ENCODE data around the gene NRXN3. TPM values are rescaled to one million over a fixed set of nuclear protein-coding genes. Genes with fewer than 3 reads are reported as not detected.

The NRXN3 gene
- total and polyA plus RNA-seq, 5 donors from 2014 or later, result not detected

- Mint-ChIP-seq H3K9me3 (peaks cover 0 to 4% (median 2%) of the 10 kb centered on the region in 7 donors), H3K36me3 (no peaks in the 10 kb centered on the region), H3K4me1 (no peaks in the 10 kb centered on the region), H3K27me3 (no peaks in the 10 kb centered on the region), H3K27ac (no peak overlapping the region), H3K4me3 (no peak overlapping the region)
- ATAC-seq (ENCODE audit: low read depth in 2 of 2), result no peak
- Histone ChIP-seq H3K36me3 (ENCODE audit: control insufficient read depth, insufficient read depth, low read length) (no peaks in the 10 kb centered on the region), H3K27me3 (ENCODE audit: control insufficient read depth, insufficient read depth, low read length) (no peaks in the 10 kb centered on the region), H3K9me3 (ENCODE audit: control insufficient read depth in 2 of 2, low read length in 2 of 2) (no peaks in the 10 kb centered on the region), H3K4me3 (ENCODE audit: low read depth, low read length) (no peak overlapping the region), H3K4me1 (ENCODE audit: control insufficient read depth, insufficient read depth, low read length, poor library complexity, severe bottlenecking) (no peaks in the 10 kb centered on the region), H3K27ac (ENCODE audit: insufficient read depth, low read length, poor library complexity, severe bottlenecking) (no peak overlapping the region)
- DNase-seq, result no peak
Observed at GRCh38 chr14:79680087-79680486, 1509.9 kb downstream of the NRXN3 start.

GRCh38 chr14:79686196-79686595 is 1516.0 kb downstream of the NRXN3 start:
- peaks cover 0 to 20% (median 1%) of the 10 kb centered on the region in 7 donors for H3K9me3 Mint-ChIP-seq
- no peaks in the 10 kb centered on the region for H3K36me3 ChIP-seq (ENCODE audit: control insufficient read depth, insufficient read depth, low read length)
- no peak overlapping the region for H3K4me3 Mint-ChIP-seq
- no peaks in the 10 kb centered on the region for H3K27me3 Mint-ChIP-seq
- no peaks in the 10 kb centered on the region for H3K4me1 ChIP-seq (ENCODE audit: control insufficient read depth, insufficient read depth, low read length, poor library complexity, severe bottlenecking)
- H3K4me3 ChIP-seq (ENCODE audit: low read depth, low read length), result no peak overlapping the region
- H3K9me3 ChIP-seq (ENCODE audit: control insufficient read depth in 2 of 2, low read length in 2 of 2), result no peaks in the 10 kb centered on the region
- H3K27ac Mint-ChIP-seq, result no peak overlapping the region
- H3K36me3 Mint-ChIP-seq, result no peaks in the 10 kb centered on the region
- DNase-seq (no peak), ATAC-seq (ENCODE audit: low read depth in 2 of 2) (no peak)
- H3K27me3 ChIP-seq (ENCODE audit: control insufficient read depth, insufficient read depth, low read length), result no peaks in the 10 kb centered on the region
- H3K4me1 Mint-ChIP-seq, result no peaks in the 10 kb centered on the region
- H3K27ac ChIP-seq (ENCODE audit: insufficient read depth, low read length, poor library complexity, severe bottlenecking), result no peak overlapping the region

GRCh38 chr14:79690960-79691359 is 1520.8 kb downstream of the NRXN3 start:
- Mint-ChIP-seq H3K4me3 (no peak overlapping the region), H3K27ac (no peak overlapping the region), H3K4me1 (no peaks in the 10 kb centered on the region), H3K36me3 (no peaks in the 10 kb centered on the region), H3K27me3 (no peaks in the 10 kb centered on the region), H3K9me3 (peaks cover 0 to 13% (median 2%) of the 10 kb centered on the region in 7 donors)
- H3K9me3 ChIP-seq (ENCODE audit: control insufficient read depth in 2 of 2, low read length in 2 of 2), result no peaks in the 10 kb centered on the region
- no peak for ATAC-seq (ENCODE audit: low read depth in 2 of 2)
- no peak overlapping the region for H3K4me3 ChIP-seq (ENCODE audit: low read depth, low read length)
- no peaks in the 10 kb centered on the region for H3K27me3 ChIP-seq (ENCODE audit: control insufficient read depth, insufficient read depth, low read length)
- no peak for DNase-seq
- no peaks in the 10 kb centered on the region for H3K36me3 ChIP-seq (ENCODE audit: control insufficient read depth, insufficient read depth, low read length)
- H3K27ac ChIP-seq (ENCODE audit: insufficient read depth, low read length, poor library complexity, severe bottlenecking), result no peak overlapping the region
- no peaks in the 10 kb centered on the region for H3K4me1 ChIP-seq (ENCODE audit: control insufficient read depth, insufficient read depth, low read length, poor library complexity, severe bottlenecking)

- no peaks in the 10 kb centered on the region for H3K36me3 Mint-ChIP-seq
- H3K4me3 Mint-ChIP-seq, result no peak overlapping the region
- H3K4me1 ChIP-seq (ENCODE audit: control insufficient read depth, insufficient read depth, low read length, poor library complexity, severe bottlenecking), result no peaks in the 10 kb centered on the region
- H3K27me3 Mint-ChIP-seq, result no peaks in the 10 kb centered on the region
- no peaks in the 10 kb centered on the region for H3K4me1 Mint-ChIP-seq
- H3K27ac ChIP-seq (ENCODE audit: insufficient read depth, low read length, poor library complexity, severe bottlenecking), result no peak overlapping the region
- ATAC-seq (ENCODE audit: low read depth in 2 of 2) (no peak), DNase-seq (no peak)
- H3K36me3 ChIP-seq (ENCODE audit: control insufficient read depth, insufficient read depth, low read length), result no peaks in the 10 kb centered on the region
- H3K27me3 ChIP-seq (ENCODE audit: control insufficient read depth, insufficient read depth, low read length), result no peaks in the 10 kb centered on the region
- H3K4me3 ChIP-seq (ENCODE audit: low read depth, low read length), result no peak overlapping the region
- no peak overlapping the region for H3K27ac Mint-ChIP-seq
- peaks cover 0 to 8% (median 2%) of the 10 kb centered on the region in 7 donors for H3K9me3 Mint-ChIP-seq
- H3K9me3 ChIP-seq (ENCODE audit: control insufficient read depth in 2 of 2, low read length in 2 of 2), result no peaks in the 10 kb centered on the region
Observed at GRCh38 chr14:79693935-79694334, 1523.8 kb downstream of the NRXN3 start.

- Mint-ChIP-seq H3K27ac (no peak overlapping the region), H3K27me3 (no peaks in the 10 kb centered on the region), H3K4me3 (no peak overlapping the region), H3K4me1 (no peaks in the 10 kb centered on the region), H3K36me3 (no peaks in the 10 kb centered on the region), H3K9me3 (peaks cover 0 to 12% (median 6%) of the 10 kb centered on the region in 7 donors)
- Histone ChIP-seq H3K27me3 (ENCODE audit: control insufficient read depth, insufficient read depth, low read length) (no peaks in the 10 kb centered on the region), H3K36me3 (ENCODE audit: control insufficient read depth, insufficient read depth, low read length) (no peaks in the 10 kb centered on the region), H3K27ac (ENCODE audit: insufficient read depth, low read length, poor library complexity, severe bottlenecking) (no peak overlapping the region), H3K4me1 (ENCODE audit: control insufficient read depth, insufficient read depth, low read length, poor library complexity, severe bottlenecking) (no peaks in the 10 kb centered on the region), H3K9me3 (ENCODE audit: control insufficient read depth in 2 of 2, low read length in 2 of 2) (no peaks in the 10 kb centered on the region), H3K4me3 (ENCODE audit: low read depth, low read length) (no peak overlapping the region)
- no peak for DNase-seq
- ATAC-seq (ENCODE audit: low read depth in 2 of 2), result no peak
Observed at GRCh38 chr14:79695307-79695706, 1525.1 kb downstream of the NRXN3 start.

- Histone ChIP-seq H3K27ac (ENCODE audit: insufficient read depth, low read length, poor library complexity, severe bottlenecking) (no peak overlapping the region), H3K36me3 (ENCODE audit: control insufficient read depth, insufficient read depth, low read length) (no peaks in the 10 kb centered on the region), H3K4me1 (ENCODE audit: control insufficient read depth, insufficient read depth, low read length, poor library complexity, severe bottlenecking) (no peaks in the 10 kb centered on the region), H3K9me3 (ENCODE audit: control insufficient read depth in 2 of 2, low read length in 2 of 2) (no peaks in the 10 kb centered on the region), H3K4me3 (ENCODE audit: low read depth, low read length) (no peak overlapping the region), H3K27me3 (ENCODE audit: control insufficient read depth, insufficient read depth, low read length) (no peaks in the 10 kb centered on the region)
- peaks cover 0 to 12% (median 6%) of the 10 kb centered on the region in 7 donors for H3K9me3 Mint-ChIP-seq
- DNase-seq (no peak), ATAC-seq (ENCODE audit: low read depth in 2 of 2) (no peak)
- no peak overlapping the region for H3K27ac Mint-ChIP-seq
- no peak overlapping the region for H3K4me3 Mint-ChIP-seq
- H3K27me3 Mint-ChIP-seq, result no peaks in the 10 kb centered on the region
- no peaks in the 10 kb centered on the region for H3K36me3 Mint-ChIP-seq
- no peaks in the 10 kb centered on the region for H3K4me1 Mint-ChIP-seq
Observed at GRCh38 chr14:79698298-79698711, 1528.1 kb downstream of the NRXN3 start.

GRCh38 chr14:79699206-79699605 is 1529.0 kb downstream of the NRXN3 start:
- Histone ChIP-seq H3K4me1 (ENCODE audit: control insufficient read depth, insufficient read depth, low read length, poor library complexity, severe bottlenecking) (no peaks in the 10 kb centered on the region), H3K27me3 (ENCODE audit: control insufficient read depth, insufficient read depth, low read length) (no peaks in the 10 kb centered on the region), H3K36me3 (ENCODE audit: control insufficient read depth, insufficient read depth, low read length) (no peaks in the 10 kb centered on the region), H3K27ac (ENCODE audit: insufficient read depth, low read length, poor library complexity, severe bottlenecking) (no peak overlapping the region), H3K9me3 (ENCODE audit: control insufficient read depth in 2 of 2, low read length in 2 of 2) (no peaks in the 10 kb centered on the region), H3K4me3 (ENCODE audit: low read depth, low read length) (no peak overlapping the region)
- peaks cover 0 to 12% (median 6%) of the 10 kb centered on the region in 7 donors for H3K9me3 Mint-ChIP-seq
- no peaks in the 10 kb centered on the region for H3K4me1 Mint-ChIP-seq
- no peaks in the 10 kb centered on the region for H3K27me3 Mint-ChIP-seq
- DNase-seq (no peak), ATAC-seq (ENCODE audit: low read depth in 2 of 2) (no peak)
- no peak overlapping the region for H3K4me3 Mint-ChIP-seq
- H3K27ac Mint-ChIP-seq, result no peak overlapping the region
- no peaks in the 10 kb centered on the region for H3K36me3 Mint-ChIP-seq

GRCh38 chr14:79701371-79701770 is 1531.2 kb downstream of the NRXN3 start:
- Mint-ChIP-seq H3K4me3 (no peak overlapping the region), H3K36me3 (no peaks in the 10 kb centered on the region), H3K4me1 (no peaks in the 10 kb centered on the region), H3K9me3 (peaks cover 0 to 12% (median 4%) of the 10 kb centered on the region in 7 donors), H3K27ac (no peak overlapping the region), H3K27me3 (no peaks in the 10 kb centered on the region)
- ATAC-seq (ENCODE audit: low read depth in 2 of 2), result no peak
- Histone ChIP-seq H3K27me3 (ENCODE audit: control insufficient read depth, insufficient read depth, low read length) (no peaks in the 10 kb centered on the region), H3K27ac (ENCODE audit: insufficient read depth, low read length, poor library complexity, severe bottlenecking) (no peak overlapping the region), H3K4me3 (ENCODE audit: low read depth, low read length) (no peak overlapping the region), H3K4me1 (ENCODE audit: control insufficient read depth, insufficient read depth, low read length, poor library complexity, severe bottlenecking) (no peaks in the 10 kb centered on the region), H3K9me3 (ENCODE audit: control insufficient read depth in 2 of 2, low read length in 2 of 2) (no peaks in the 10 kb centered on the region), H3K36me3 (ENCODE audit: control insufficient read depth, insufficient read depth, low read length) (no peaks in the 10 kb centered on the region)
- no peak for DNase-seq

Measured in CD4-positive, CD25-positive, alpha-beta regulatory T cell (primary cell).